ENCODE measurements around the gene SRSF3. TPM values are rescaled to one million over a fixed set of nuclear protein-coding genes. Genes with fewer than 3 reads are reported as not detected.
A peak's percentile ranks its signal among the peaks of the same experiment; 100 is the strongest.
"Not testable (repeated sequence)": the region's sequence is repeated elsewhere in the genome, so short reads cannot be mapped to it uniquely, and the experiment has no call there.

Gene SRSF3
- total RNA-seq, 2 donors from 2014 or later = 86.4 to 113 TPM

DNA sequence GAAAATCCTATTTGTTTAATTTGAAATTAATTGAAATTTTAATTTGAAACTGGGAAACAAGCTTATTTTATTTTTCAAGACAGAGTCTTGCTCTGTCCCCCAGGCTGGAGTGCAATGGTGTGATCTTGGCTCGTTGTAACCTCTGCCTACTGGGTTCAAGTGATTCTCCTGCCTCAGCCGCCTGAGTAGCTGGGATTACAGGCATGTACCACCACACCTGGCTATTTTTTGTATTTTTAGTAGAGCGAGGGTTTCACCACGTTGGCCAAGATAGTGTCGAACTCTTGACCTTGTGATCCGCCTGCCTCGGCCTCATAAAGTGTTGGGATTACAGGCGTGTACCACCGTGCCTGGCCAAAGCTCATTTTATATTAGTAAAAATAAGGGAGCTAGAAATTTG lies 4.2 kb downstream of the SRSF3 start:
- H3K4me3 ChIP-seq = no peak overlapping the region
- TF ChIP-seq POLR2A (IDR thresholded peaks at IDR 0.05) = no peak
- TF ChIP-seq, protein P1, sequence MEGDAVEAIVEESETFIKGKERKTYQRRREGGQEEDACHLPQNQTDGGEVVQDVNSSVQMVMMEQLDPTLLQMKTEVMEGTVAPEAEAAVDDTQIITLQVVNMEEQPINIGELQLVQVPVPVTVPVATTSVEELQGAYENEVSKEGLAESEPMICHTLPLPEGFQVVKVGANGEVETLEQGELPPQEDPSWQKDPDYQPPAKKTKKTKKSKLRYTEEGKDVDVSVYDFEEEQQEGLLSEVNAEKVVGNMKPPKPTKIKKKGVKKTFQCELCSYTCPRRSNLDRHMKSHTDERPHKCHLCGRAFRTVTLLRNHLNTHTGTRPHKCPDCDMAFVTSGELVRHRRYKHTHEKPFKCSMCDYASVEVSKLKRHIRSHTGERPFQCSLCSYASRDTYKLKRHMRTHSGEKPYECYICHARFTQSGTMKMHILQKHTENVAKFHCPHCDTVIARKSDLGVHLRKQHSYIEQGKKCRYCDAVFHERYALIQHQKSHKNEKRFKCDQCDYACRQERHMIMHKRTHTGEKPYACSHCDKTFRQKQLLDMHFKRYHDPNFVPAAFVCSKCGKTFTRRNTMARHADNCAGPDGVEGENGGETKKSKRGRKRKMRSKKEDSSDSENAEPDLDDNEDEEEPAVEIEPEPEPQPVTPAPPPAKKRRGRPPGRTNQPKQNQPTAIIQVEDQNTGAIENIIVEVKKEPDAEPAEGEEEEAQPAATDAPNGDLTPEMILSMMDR (IDR thresholded peaks at IDR 0.05) = no peak
- H3K27me3 ChIP-seq = no peaks in the 10 kb centered on the region
- no peaks in the 10 kb centered on the region for H3K9me3 ChIP-seq
- ATAC-seq = no peak
- WGBS, 2 donors = 10 to 11% methylated on average over 9 of the region's 9 CpGs
- H3K27ac ChIP-seq = peak overlapping the region in 1 of 4 donors; percentile 33
- intact Hi-C loops (cut with DNase I) = no loop called here
- H3K4me1 ChIP-seq = peaks cover 60% of the 10 kb centered on the region
- DNase-seq = no peak
- peaks cover 13 to 15% of the 10 kb centered on the region in 2 donors for H3K36me3 ChIP-seq (replicated peaks in 1 of 2; ENCODE audit: insufficient read depth in 1 of 2, low read depth in 2 of 2)

DNA sequence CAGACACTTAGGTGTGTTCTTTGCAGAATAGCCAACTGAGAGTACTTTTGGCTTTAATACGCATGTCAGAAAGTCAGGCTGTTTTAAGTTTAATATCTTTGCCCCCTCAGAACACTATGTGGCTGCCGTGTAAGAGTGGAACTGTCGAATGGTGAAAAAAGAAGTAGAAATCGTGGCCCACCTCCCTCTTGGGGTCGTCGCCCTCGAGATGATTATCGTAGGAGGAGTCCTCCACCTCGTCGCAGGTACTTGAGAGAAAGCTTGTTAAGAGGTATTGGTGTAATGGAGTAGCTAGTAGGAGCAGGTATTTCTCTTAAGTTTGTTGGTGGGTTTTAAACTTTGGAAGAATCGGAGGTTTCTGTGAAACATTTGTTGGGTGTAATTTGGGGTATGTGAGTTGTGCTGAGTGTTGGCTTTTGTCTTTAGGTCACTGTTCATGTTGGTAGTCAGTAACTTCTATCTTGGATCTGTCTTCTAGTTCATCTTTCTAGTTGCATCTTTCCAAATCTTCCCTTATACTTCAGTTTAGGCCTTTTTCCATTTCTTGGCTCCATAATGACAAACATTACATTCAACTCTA lies 4.7 kb downstream of the SRSF3 start:
- no peak for DNase-seq
- 45 to 64% methylated on average over 11 of the region's 11 CpGs for WGBS, 2 donors
- H3K4me3 ChIP-seq = no peak overlapping the region
- peak overlapping the region in 1 of 4 donors; percentile 33 for H3K27ac ChIP-seq
- H3K4me1 ChIP-seq = peaks cover 59% of the 10 kb centered on the region
- intact Hi-C loops (cut with DNase I) = no loop called here
- H3K36me3 ChIP-seq (replicated peaks in 1 of 2; ENCODE audit: insufficient read depth in 1 of 2, low read depth in 2 of 2) = peaks cover 13 to 18% of the 10 kb centered on the region in 2 donors
- H3K27me3 ChIP-seq = no peaks in the 10 kb centered on the region
- TF ChIP-seq, protein P1 (IDR thresholded peaks at IDR 0.05) = no peak
- no peak for TF ChIP-seq POLR2A (IDR thresholded peaks at IDR 0.05)
- no peaks in the 10 kb centered on the region for H3K9me3 ChIP-seq
- ATAC-seq = no peak

DNA sequence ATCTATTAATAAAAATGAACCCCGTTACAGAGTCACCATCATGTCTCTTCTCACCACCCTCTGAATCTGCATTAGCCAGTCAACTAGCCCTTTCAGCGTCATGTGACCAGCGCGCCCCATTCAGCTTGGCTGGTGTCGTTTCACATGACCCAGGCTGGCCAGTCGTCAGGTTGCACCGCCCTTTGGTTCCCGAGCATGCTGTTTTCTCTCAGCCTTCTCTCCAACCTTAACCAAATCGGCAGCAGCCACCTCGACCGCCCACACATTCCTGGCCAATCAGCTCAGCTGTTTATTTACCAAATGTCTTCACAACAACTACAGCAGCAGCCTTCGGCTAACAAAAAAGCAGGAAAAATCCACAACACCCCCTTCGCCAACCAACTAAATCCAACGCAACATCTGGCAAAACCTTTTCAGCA lies 5.6 kb downstream of the SRSF3 start:
- H3K27me3 ChIP-seq = no peaks in the 10 kb centered on the region
- 63 to 71% methylated on average over 14 of the region's 14 CpGs for WGBS, 2 donors
- peak; percentile 19 for ATAC-seq
- TF ChIP-seq, protein P1 (IDR thresholded peaks at IDR 0.05) = no peak
- no peak for TF ChIP-seq POLR2A (IDR thresholded peaks at IDR 0.05)
- DNase-seq = peak in 2 of 4 donors; percentile 42 to 50
- H3K36me3 ChIP-seq (replicated peaks in 1 of 2; ENCODE audit: insufficient read depth in 1 of 2, low read depth in 2 of 2) = peaks cover 13 to 22% of the 10 kb centered on the region in 2 donors
- peaks cover 66% of the 10 kb centered on the region for H3K4me1 ChIP-seq
- intact Hi-C loops (cut with DNase I) = no loop called here
- no peaks in the 10 kb centered on the region for H3K9me3 ChIP-seq
- no peak overlapping the region for H3K4me3 ChIP-seq
- no peak overlapping the region for H3K27ac ChIP-seq

DNA sequence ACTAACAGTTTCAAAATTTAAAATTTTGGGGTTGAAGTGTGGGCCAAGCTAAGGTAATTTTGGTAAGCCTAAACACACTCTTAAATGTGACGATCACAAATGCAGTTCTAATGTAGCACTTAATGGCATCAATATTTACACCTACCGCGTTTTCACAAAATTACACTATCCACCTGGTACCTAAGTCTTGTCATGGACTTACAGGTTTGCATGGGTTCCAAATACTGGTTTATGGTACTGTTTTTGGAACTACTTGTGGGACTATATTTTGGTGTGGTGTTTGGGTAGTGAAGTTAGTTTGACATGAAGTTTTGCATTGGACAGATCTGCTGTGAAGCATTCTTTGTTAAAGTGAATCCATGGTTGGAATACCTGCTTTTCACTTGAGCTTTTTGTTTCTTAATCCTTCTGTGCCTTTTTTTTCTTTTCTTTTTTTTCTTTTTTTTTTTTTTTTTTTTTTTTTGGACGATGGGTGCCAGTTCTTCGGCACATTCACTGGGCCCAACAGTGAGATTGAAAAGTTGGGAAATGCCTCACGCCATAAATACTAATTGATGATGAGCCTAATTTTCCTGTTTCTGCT lies 6.5 kb downstream of the SRSF3 start:
- intact Hi-C loops (cut with DNase I) = no loop called here
- peaks cover 13 to 22% of the 10 kb centered on the region in 2 donors for H3K36me3 ChIP-seq (replicated peaks in 1 of 2; ENCODE audit: insufficient read depth in 1 of 2, low read depth in 2 of 2)
- DNase-seq (no peak), ATAC-seq (no peak)
- H3K9me3 ChIP-seq = no peaks in the 10 kb centered on the region
- H3K27me3 ChIP-seq = no peaks in the 10 kb centered on the region
- 68 to 78% methylated on average over 6 of the region's 6 CpGs for WGBS, 2 donors
- no peak overlapping the region for H3K4me3 ChIP-seq
- TF ChIP-seq POLR2A (IDR thresholded peaks at IDR 0.05) = no peak
- TF ChIP-seq, protein P1 (IDR thresholded peaks at IDR 0.05) = no peak
- no peak overlapping the region for H3K27ac ChIP-seq
- peaks cover 75% of the 10 kb centered on the region for H3K4me1 ChIP-seq

DNA sequence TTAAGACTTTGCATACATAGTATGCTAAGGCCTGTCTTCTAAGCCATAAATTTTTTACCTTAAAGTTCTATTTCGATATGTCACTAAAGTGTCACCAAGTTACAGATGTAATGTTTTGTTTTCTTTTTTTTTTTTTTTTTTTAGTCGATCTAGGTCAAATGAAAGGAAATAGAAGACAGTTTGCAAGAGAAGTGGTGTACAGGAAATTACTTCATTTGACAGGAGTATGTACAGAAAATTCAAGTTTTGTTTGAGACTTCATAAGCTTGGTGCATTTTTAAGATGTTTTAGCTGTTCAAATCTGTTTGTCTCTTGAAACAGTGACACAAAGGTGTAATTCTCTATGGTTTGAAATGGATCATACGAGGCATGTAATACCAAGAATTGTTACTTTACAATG lies 7.7 kb downstream of the SRSF3 start:
- peaks cover 81% of the 10 kb centered on the region for H3K4me1 ChIP-seq
- H3K27ac ChIP-seq; H3K27me3 ChIP-seq; H3K9me3 ChIP-seq; H3K4me3 ChIP-seq; DNase-seq; ATAC-seq; intact Hi-C loops (cut with DNase I): not testable (repeated sequence)
- 61 to 68% methylated on average over 3 of the region's 3 CpGs for WGBS, 2 donors
- peaks cover 13 to 22% of the 10 kb centered on the region in 2 donors for H3K36me3 ChIP-seq (replicated peaks in 1 of 2; ENCODE audit: insufficient read depth in 1 of 2, low read depth in 2 of 2)
